ENCODE results near the gene REEP1. TPM values are rescaled to one million over a fixed set of nuclear protein-coding genes. Genes with fewer than 3 reads are reported as not detected.

REEP1 gene
- total RNA-seq, 2 experiments from 2014 or later = 0.23 to 0.25 TPM

- ATAC-seq (peak; percentile 55), DNase-seq (no peak)
- TF ChIP-seq CTCF (IDR thresholded peaks at IDR 0.05) = no peak
- Mint-ChIP-seq H3K4me1 (ENCODE audit: low read depth) (peaks cover 67% of the 10 kb centered on the region), H3K36me3 (ENCODE audit: low read depth) (peaks cover 36% of the 10 kb centered on the region), H3K9me3 (no peaks in the 10 kb centered on the region), H3K27me3 (no peaks in the 10 kb centered on the region), H3K27ac (peak overlapping the region; percentile 93), H3K4me3 (peak overlapping the region; percentile 51)
- ChIA-PET CTCF (interaction anchor here (0.9 to 1.5 kb wide), 3 partner anchors 11 to 35 kb away, joined by 3 to 6 read pairs (median 3); no protein-coding TSS in a partner anchor), POLR2A (interaction anchor here (0.6 to 2.4 kb wide), 4 partner anchors 10 to 36 kb away, joined by 3 to 18 read pairs (median 3); partner anchors contain the start of genes IMMT and MRPL35)
- intact Hi-C loops (cut with micrococcal nuclease) = loop anchor here (10.0 kb wide), 1 partner anchor 81 kb away; the partner anchor contains the start of genes POLR1A and PTCD3
Observed at GRCh38 chr2:86185517-86186212, 151.8 kb downstream of the REEP1 start.

GRCh38 chr2:86176597-86176996 is 160.8 kb downstream of the REEP1 start:
- Mint-ChIP-seq H3K4me1 (ENCODE audit: low read depth) (peaks cover 11% of the 10 kb centered on the region), H3K9me3 (no peaks in the 10 kb centered on the region), H3K4me3 (no peak overlapping the region), H3K36me3 (ENCODE audit: low read depth) (peaks cover 43% of the 10 kb centered on the region), H3K27me3 (no peaks in the 10 kb centered on the region), H3K27ac (no peak overlapping the region)
- POLR2A ChIA-PET = interaction anchor here (2.7 kb wide), 1 partner anchor 18 kb away, joined by 11 read pairs; the partner anchor contains the start of gene IMMT
- TF ChIP-seq CTCF (IDR thresholded peaks at IDR 0.05) = no peak
- ATAC-seq = no peak
- no peak for DNase-seq
- intact Hi-C loops (cut with micrococcal nuclease) = no loop called here
- CTCF ChIA-PET = interaction anchor here (1.1 kb wide), 1 partner anchor 29 kb away, joined by 3 read pairs; no protein-coding TSS in a partner anchor

DNA sequence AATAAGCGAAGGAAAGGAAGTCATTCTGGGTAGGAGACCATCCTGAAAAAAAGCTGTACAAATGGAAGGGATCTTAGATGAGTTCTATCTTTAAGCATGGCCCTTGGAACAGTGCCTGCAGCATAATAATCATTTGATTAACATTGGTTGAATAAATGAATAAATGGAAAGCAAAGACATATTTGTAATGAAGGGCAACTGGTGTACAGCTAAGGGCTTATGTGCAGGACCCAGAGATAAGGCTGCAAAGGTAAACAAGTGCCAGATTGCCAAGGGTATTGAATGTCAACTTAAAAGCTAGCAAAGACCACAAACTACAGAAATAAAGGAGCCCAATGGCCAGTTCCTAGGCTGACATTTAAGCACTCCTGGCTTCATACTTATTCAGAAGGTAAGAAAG is 161.6 kb downstream of the REEP1 start:
- H3K36me3 Mint-ChIP-seq (ENCODE audit: low read depth) = peaks cover 43% of the 10 kb centered on the region
- CTCF ChIA-PET = interaction anchor here (0.8 to 1.0 kb wide), 2 partner anchors 8 to 45 kb away, joined by 4 to 5 read pairs; no protein-coding TSS in a partner anchor
- no peaks in the 10 kb centered on the region for H3K9me3 Mint-ChIP-seq
- intact Hi-C loops (cut with micrococcal nuclease) = no loop called here
- H3K27ac Mint-ChIP-seq = no peak overlapping the region
- no peak for TF ChIP-seq CTCF (IDR thresholded peaks at IDR 0.05)
- POLR2A ChIA-PET = interaction anchor here (2.7 kb wide), 1 partner anchor 19 kb away, joined by 11 read pairs; the partner anchor contains the start of gene IMMT
- DNase-seq (no peak), ATAC-seq (no peak)
- H3K4me3 Mint-ChIP-seq = no peak overlapping the region
- H3K27me3 Mint-ChIP-seq = no peaks in the 10 kb centered on the region
- H3K4me1 Mint-ChIP-seq (ENCODE audit: low read depth) = peaks cover 11% of the 10 kb centered on the region

- peaks cover 44% of the 10 kb centered on the region for H3K36me3 Mint-ChIP-seq (ENCODE audit: low read depth)
- CTCF ChIA-PET = no interaction called here
- no peak overlapping the region for H3K27ac Mint-ChIP-seq
- no peak for ATAC-seq
- intact Hi-C loops (cut with micrococcal nuclease) = no loop called here
- POLR2A ChIA-PET = no interaction called here
- DNase-seq = no peak
- no peaks in the 10 kb centered on the region for H3K9me3 Mint-ChIP-seq
- H3K4me1 Mint-ChIP-seq (ENCODE audit: low read depth) = peaks cover 11% of the 10 kb centered on the region
- H3K4me3 Mint-ChIP-seq = no peak overlapping the region
- no peaks in the 10 kb centered on the region for H3K27me3 Mint-ChIP-seq
- TF ChIP-seq CTCF (IDR thresholded peaks at IDR 0.05) = no peak
Observed at GRCh38 chr2:86174445-86174844, 163.0 kb downstream of the REEP1 start.

GRCh38 chr2:86172610-86173009 is 164.8 kb downstream of the REEP1 start:
- Mint-ChIP-seq H3K9me3 (no peaks in the 10 kb centered on the region), H3K4me3 (no peak overlapping the region), H3K36me3 (ENCODE audit: low read depth) (peaks cover 44% of the 10 kb centered on the region), H3K27me3 (no peaks in the 10 kb centered on the region), H3K4me1 (ENCODE audit: low read depth) (peaks cover 9% of the 10 kb centered on the region), H3K27ac (no peak overlapping the region)
- ATAC-seq (no peak), DNase-seq (no peak)
- ChIA-PET CTCF (no interaction called here), POLR2A (interaction anchor here (1.0 to 1.3 kb wide), 2 partner anchors 10 to 27 kb away, joined by 6 read pairs; partner anchors contain the start of gene MRPL35)
- intact Hi-C loops (cut with micrococcal nuclease) = no loop called here
- TF ChIP-seq CTCF (IDR thresholded peaks at IDR 0.05) = no peak

Measured in activated CD8-positive, alpha-beta T cell treated with anti-CD3 and anti-CD28 coated beads for 36 hours (primary cell).